22Rv1 (cell line): ENCODE results near the gene KCNH8.

Source experiments
- H3K27ac ChIP-seq: fragments of 450-650 bp; 2 replicates; pipeline ENCODE4 v1.5.1; 2017
- ZFX ChIP-seq: fragments of 450-650 bp; IDR thresholded peaks from 2 replicates; pipeline ENCODE4 v1.6.1; 2017; ENCODE audit warnings: antibody characterized with exemption, borderline replicate concordance
- TF ChIP-seq, protein P1 (sequence below): fragments of 450-650 bp; IDR thresholded peaks from 2 replicates; pipeline ENCODE4 v1.5.1; 2017; ENCODE audit warnings: mild to moderate bottlenecking

KCNH8 gene

DNA sequence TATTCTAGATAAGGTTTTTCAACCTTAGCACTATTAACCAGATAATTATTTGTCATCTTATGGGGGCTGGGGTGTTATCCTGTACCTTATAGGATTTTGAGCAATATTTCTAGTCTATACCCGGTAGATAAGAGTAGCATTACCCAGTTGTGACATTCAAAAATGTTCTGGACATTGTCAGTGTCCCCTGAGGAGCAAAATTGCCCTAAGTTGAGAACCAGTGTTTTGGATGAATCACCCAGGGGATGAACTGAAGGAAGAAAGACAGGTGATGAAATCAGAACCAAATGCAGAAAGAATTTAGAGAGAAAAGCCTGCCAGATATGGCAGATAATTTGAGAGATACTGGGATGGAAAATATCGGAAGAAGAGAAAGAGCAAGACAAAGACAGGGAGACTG is 58.2 kb downstream of the KCNH8 start:
- no peak overlapping the region for H3K27ac ChIP-seq
- TF ChIP-seq, protein P1, sequence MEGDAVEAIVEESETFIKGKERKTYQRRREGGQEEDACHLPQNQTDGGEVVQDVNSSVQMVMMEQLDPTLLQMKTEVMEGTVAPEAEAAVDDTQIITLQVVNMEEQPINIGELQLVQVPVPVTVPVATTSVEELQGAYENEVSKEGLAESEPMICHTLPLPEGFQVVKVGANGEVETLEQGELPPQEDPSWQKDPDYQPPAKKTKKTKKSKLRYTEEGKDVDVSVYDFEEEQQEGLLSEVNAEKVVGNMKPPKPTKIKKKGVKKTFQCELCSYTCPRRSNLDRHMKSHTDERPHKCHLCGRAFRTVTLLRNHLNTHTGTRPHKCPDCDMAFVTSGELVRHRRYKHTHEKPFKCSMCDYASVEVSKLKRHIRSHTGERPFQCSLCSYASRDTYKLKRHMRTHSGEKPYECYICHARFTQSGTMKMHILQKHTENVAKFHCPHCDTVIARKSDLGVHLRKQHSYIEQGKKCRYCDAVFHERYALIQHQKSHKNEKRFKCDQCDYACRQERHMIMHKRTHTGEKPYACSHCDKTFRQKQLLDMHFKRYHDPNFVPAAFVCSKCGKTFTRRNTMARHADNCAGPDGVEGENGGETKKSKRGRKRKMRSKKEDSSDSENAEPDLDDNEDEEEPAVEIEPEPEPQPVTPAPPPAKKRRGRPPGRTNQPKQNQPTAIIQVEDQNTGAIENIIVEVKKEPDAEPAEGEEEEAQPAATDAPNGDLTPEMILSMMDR, result no peak
- no peak for TF ChIP-seq ZFX

- no peak overlapping the region for H3K27ac ChIP-seq
- no peak for TF ChIP-seq ZFX
- TF ChIP-seq, protein P1, result peak; percentile 47
Measured at GRCh38 chr3:19213603-19214220, 65.4 kb downstream of the KCNH8 start.

DNA sequence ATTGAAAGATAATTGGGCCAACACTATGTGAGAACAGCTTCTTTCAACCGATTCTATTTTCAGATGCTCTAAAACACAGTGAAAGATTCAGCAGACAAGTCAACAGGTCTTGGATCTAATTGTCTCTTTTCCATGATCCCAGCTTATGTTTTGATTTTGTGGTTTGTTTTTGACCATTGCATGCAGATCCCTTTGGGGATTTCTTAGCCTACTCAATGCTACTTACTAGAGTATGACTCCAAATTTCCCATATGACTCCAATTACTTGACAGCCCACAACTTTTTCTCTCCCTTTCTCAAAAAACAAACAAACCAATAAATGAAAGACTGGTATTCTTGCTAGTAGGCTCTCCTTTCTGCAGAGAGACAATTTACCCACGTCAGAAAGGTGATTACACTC is 67.1 kb downstream of the KCNH8 start:
- H3K27ac ChIP-seq, result no peak overlapping the region
- TF ChIP-seq ZFX, result no peak
- TF ChIP-seq, protein P1, result no peak

DNA sequence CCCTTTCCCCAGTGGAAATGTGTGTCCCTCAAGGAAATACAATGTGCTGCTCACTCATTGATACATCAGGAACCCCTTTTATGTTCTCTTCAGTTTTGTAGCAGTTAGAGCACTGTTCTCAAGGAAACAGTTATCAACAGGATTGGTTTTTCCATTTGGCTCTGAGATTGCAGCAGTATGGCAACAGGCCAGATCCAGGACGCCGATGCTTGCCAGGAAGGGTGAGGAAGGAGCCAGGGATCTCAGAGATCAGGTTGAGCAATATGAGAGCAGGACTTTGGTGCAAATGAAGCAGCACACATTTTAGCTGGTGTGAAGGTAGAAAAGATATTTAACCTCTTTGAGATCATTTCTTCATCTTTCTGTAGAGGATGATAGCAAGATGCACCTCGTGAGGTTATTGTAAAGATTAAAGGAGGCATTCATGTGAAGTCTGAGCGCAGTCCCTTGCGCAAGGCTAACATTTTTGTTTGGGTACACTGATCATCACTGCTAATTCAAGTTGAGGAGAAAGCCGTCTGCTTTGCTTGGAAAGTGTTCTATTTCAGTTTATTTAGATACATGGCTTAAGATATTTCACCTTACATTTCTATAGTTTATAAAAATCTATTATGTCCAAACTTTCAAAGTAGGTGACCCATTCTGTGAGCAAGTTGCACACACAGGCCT is 68.5 kb downstream of the KCNH8 start:
- no peak overlapping the region for H3K27ac ChIP-seq
- TF ChIP-seq ZFX, result no peak

- TF ChIP-seq, protein P1, result no peak
- TF ChIP-seq ZFX, result no peak
- no peak overlapping the region for H3K27ac ChIP-seq
Measured at GRCh38 chr3:19220311-19220710, 72.0 kb downstream of the KCNH8 start.

DNA sequence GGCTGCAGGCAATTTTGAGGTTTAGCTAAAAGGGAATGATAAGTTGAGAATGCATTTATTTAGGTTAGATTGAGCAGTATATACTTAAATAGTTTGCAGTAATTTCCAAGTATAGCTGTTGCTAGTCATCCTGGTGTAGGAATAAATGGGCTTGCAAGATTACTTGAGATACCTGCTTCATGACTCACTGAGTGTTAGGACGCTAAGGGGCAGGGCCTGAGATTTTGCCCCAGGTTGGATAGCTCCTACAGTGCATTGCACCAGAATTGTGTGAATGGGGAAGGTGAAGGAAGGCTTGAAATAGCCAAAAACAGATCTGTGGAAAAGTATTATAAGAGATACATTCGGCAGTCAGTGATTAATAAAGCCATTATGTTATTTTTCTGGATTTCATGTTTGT is 72.8 kb downstream of the KCNH8 start:
- TF ChIP-seq, protein P1, result no peak
- no peak for TF ChIP-seq ZFX

DNA sequence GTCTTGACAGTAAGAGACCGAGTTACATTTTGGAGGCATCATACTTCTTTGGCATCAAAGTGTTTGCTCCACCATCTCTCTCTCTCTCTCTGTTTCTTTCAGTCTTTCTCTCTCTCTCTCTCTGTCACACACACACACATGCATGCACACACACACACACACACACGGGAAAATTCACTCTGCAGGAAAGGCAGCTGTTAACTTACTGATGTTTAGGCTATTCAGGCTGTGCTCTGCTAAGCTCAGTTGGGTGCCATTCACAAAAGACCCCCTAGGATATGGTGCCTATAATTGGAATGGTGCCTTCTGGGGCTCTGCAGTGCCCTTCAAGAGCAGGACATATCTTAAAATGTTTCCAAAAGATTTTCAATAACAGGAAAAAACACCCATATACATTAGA is 78.2 kb downstream of the KCNH8 start:
- TF ChIP-seq, protein P1, result no peak
- TF ChIP-seq ZFX, result no peak
- no peak overlapping the region for H3K27ac ChIP-seq

More for the DNA sequence above, 72.8 kb downstream of the KCNH8 start:
- H3K27ac ChIP-seq, result no peak overlapping the region
